K562 (cell line): ENCODE measurements around the gene SMIM35. TPM values are rescaled to one million over a fixed set of nuclear protein-coding genes. Genes with fewer than 3 reads are reported as not detected.

ENCODE experiments used
- ARID1B ChIP-seq: fragments of 450-650 bp; IDR thresholded peaks from 2 replicates; pipeline ENCODE4 v1.6.1; 2016; ENCODE audit warnings: antibody characterized with exemption, mild to moderate bottlenecking, inconsistent platforms
- BCL6 ChIP-seq: fragments of 250-450 bp; sonication (Bioruptor Pico); IDR thresholded peaks from 2 replicates; pipeline ENCODE4 v1.4.0; 2020
- BDP1 ChIP-seq: IDR thresholded peaks from 3 replicates; pipeline ENCODE4 v1.6.1; 2011; ENCODE audit not compliant: insufficient read length, insufficient read depth
- CBX5 ChIP-seq: IDR thresholded peaks from 2 replicates; pipeline ENCODE4 v1.6.1; 2014; ENCODE audit warnings: low read depth, borderline replicate concordance
- CREBBP ChIP-seq: IDR thresholded peaks from one replicate; pipeline ENCODE4 v1.6.1; 2012; ENCODE audit warnings: low read depth, mild to moderate bottlenecking, control low read depth, inconsistent platforms, low read length
- HEY1 ChIP-seq: fragments of 250-450 bp; sonication (Bioruptor Pico); IDR thresholded peaks from 2 replicates; pipeline ENCODE4 v1.5.0; 2020; ENCODE audit warnings: mild to moderate bottlenecking, moderate library complexity, borderline replicate concordance
- MEF2D ChIP-seq: conservative IDR thresholded peaks from 2 replicates; pipeline ENCODE4 v1.6.1; 2016; ENCODE audit warnings: low read depth, missing genetic modification characterization, missing compliant biosample characterization
- PCBP2 ChIP-seq: fragments of 200-400 bp; formaldehyde crosslinking; IDR thresholded peaks from 2 replicates; pipeline ENCODE4 v1.6.1; 2018; ENCODE audit warnings: low read length, low read depth, mild to moderate bottlenecking, moderate library complexity; ENCODE audit not compliant: poor library complexity, severe bottlenecking
- PPARD ChIP-seq: fragments of 250-450 bp; sonication (Bioruptor Pico); IDR thresholded peaks from 2 replicates; pipeline ENCODE4 v1.8.0; 2022; ENCODE audit warnings: inconsistent platforms, mild to moderate bottlenecking, moderate library complexity
- SMAD1 ChIP-seq: fragments of 150-350 bp; IDR thresholded peaks from 2 replicates; pipeline ENCODE4 v1.6.1; 2014; ENCODE audit warnings: low read length, low read depth; ENCODE audit not compliant: partially characterized antibody
- SMAD4 ChIP-seq: fragments of 250-450 bp; sonication (Bioruptor Pico); conservative IDR thresholded peaks from 2 replicates; pipeline ENCODE4 v1.8.0; 2021; ENCODE audit warnings: inconsistent platforms, mild to moderate bottlenecking, moderate library complexity
- TOE1 ChIP-seq, 2 experiments: fragments of 450-650 bp in 1 of 2; sonication (generic) in 1 of 2; formaldehyde crosslinking in 1 of 2; IDR thresholded peaks; 2 replicates each; pipeline versions ENCODE4 v1.7.1 to v1.8.0; 2016 to 2022; ENCODE audit warnings: borderline replicate concordance in 2 of 2, mild to moderate bottlenecking in 2 of 2, antibody characterized with exemption in 1 of 2, inconsistent platforms in 1 of 2, low read depth in 1 of 2, missing genetic modification reagents in 1 of 2, moderate library complexity in 1 of 2
- ZKSCAN3 ChIP-seq: fragments of 250-450 bp; sonication (Bioruptor Pico); IDR thresholded peaks from 2 replicates; pipeline ENCODE4 v1.4.0; 2020
- ZNF282 ChIP-seq: sonication (generic); formaldehyde crosslinking; IDR thresholded peaks from 2 replicates; pipeline ENCODE4 v1.8.1; 2023; ENCODE audit warnings: missing genetic modification reagents
- ZNF41 ChIP-seq: fragments of 250-450 bp; sonication (Bioruptor Pico); conservative IDR thresholded peaks from 2 replicates; pipeline ENCODE4 v1.4.0; 2020; ENCODE audit warnings: mild to moderate bottlenecking
- ZNF445 ChIP-seq: fragments of 250-450 bp; sonication (Bioruptor Pico); IDR thresholded peaks from 2 replicates; pipeline ENCODE4 v1.4.0; 2020; ENCODE audit warnings: low read depth, mild to moderate bottlenecking, moderate library complexity
- ZNF644 ChIP-seq: fragments of 200-800 bp; sonication (Bioruptor generic); IDR thresholded peaks from 2 replicates; pipeline ENCODE4 v1.6.1; 2016; ENCODE audit warnings: low read depth, missing genetic modification characterization, missing compliant biosample characterization
- polyA plus RNA-seq, 8 experiments: library from polyadenylated mRNA; depleted of rRNA in 4 of 8; stranded (reverse) in 5 of 8; unstranded in 3 of 8; fragments of >200 nt; fragmentation: Nextera tagmentation in 2 of 8; fragmentation: Illumina TruSeq in 1 of 8; extraction: Ambion mirVana in 2 of 8; extraction: Trizol in 1 of 8; gene quantifications; 2 replicates each; pipeline versions ENCODE4 v1.2.1 to v1.2.3, GENCODE V29; 2011 to 2014; ENCODE audit warnings: inconsistent platforms in 1 of 8, missing spikeins in 1 of 8
- total RNA-seq, 7 experiments: library from RNA; depleted of rRNA in 6 of 7; stranded (reverse); fragments of >200 nt in 6 of 7; fragmentation: Illumina TruSeq in 2 of 7; extraction: Trizol in 2 of 7; gene quantifications; 2 replicates each; pipeline versions ENCODE4 v1.2.1 to v1.2.3, GENCODE V29; 2011 to 2021; ENCODE audit warnings: low replicate concordance in 1 of 7
- TF ChIP-seq, protein P1 (sequence below): fragments of 450-650 bp; formaldehyde crosslinking; IDR thresholded peaks from 2 replicates; pipeline ENCODE4 v1.4.0; 2022; ENCODE audit warnings: missing genetic modification characterization
- TF ChIP-seq, protein P2 (sequence below): fragments of 450-650 bp; IDR thresholded peaks from 2 replicates; pipeline ENCODE4 v1.6.1; 2014; ENCODE audit warnings: low read depth, mild to moderate bottlenecking, moderate library complexity, borderline replicate concordance
- TF ChIP-seq, protein P3 (sequence below): fragments of 450-650 bp; conservative IDR thresholded peaks from 2 replicates; pipeline ENCODE4 v1.6.1; 2016; ENCODE audit warnings: missing genetic modification characterization, low read depth, mild to moderate bottlenecking, control low read depth, missing compliant biosample characterization
- TF ChIP-seq, protein P4 (sequence below): fragments of 250-450 bp; sonication (Bioruptor Pico); IDR thresholded peaks from 2 replicates; pipeline ENCODE4 v1.5.0; 2021
- TF ChIP-seq, protein P5 (sequence below): fragments of 450-650 bp; IDR thresholded peaks from 2 replicates; pipeline ENCODE4 v1.6.1; 2016; ENCODE audit warnings: borderline replicate concordance

SMIM35 gene
- total and polyA plus RNA-seq, 9 of the 15 experiments (the other 6 are each of a cell fraction or from before 2014, with no cell fraction given) = 0.03 TPM; not detected in 7

DNA sequence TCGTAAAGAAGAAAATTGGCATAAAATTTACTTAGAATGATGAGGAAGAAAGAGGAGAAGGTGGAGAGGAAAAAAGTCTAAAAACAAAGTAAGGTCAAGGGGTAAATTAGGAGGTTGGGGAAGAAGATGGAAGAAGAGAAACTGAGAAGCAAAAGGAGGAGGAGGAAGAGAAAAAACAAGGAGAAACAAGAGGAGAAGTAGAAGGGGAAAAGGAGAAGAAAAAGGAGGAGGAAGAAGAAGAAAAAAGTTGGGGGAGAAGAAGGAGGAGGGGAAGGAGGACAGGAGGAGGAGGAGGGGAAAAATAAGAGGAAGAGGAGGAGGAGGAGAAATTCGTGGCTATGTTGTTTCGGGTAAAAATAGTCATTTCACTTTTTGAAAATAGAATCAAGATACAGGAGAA is 58.1 kb downstream of the SMIM35 start (continued):
- TF ChIP-seq, protein P1, sequence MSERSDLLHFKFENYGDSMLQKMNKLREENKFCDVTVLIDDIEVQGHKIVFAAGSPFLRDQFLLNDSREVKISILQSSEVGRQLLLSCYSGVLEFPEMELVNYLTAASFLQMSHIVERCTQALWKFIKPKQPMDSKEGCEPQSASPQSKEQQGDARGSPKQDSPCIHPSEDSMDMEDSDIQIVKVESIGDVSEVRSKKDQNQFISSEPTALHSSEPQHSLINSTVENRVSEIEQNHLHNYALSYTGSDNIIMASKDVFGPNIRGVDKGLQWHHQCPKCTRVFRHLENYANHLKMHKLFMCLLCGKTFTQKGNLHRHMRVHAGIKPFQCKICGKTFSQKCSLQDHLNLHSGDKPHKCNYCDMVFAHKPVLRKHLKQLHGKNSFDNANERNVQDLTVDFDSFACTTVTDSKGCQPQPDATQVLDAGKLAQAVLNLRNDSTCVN (CRISPR knock-in tag) = peak; percentile 57; the same call in 1 of the 2 replicates
- TF ChIP-seq ZNF41 (CRISPR knock-in tag) (no peak), CREBBP (no peak), SMAD1 (no peak), CBX5 (no peak), SMAD4 (CRISPR knock-in tag) (no peak), ARID1B (0 out of 2 replicates have a peak, but pooled peaks have one; percentile 12), BCL6 (CRISPR knock-in tag) (no peak), ZNF445 (CRISPR knock-in tag) (no peak), BDP1 (no peak), ZNF282 (CRISPR knock-in tag) (no peak), HEY1 (CRISPR knock-in tag) (no peak), TOE1 (IDR thresholded peaks at IDR 0.05; ENCODE audit: borderline replicate concordance) (0 out of 2 replicates have a peak, but pooled peaks have one; percentile 53), TOE1 (CRISPR knock-in tag; IDR thresholded peaks at IDR 0.05; ENCODE audit: borderline replicate concordance, low read depth) (no peak), MEF2D (tag) (no peak), PCBP2 (peak; percentile 49), ZKSCAN3 (CRISPR knock-in tag) (no peak), PPARD (CRISPR knock-in tag) (no peak), ZNF644 (tag) (no peak)
- TF ChIP-seq, protein P2, sequence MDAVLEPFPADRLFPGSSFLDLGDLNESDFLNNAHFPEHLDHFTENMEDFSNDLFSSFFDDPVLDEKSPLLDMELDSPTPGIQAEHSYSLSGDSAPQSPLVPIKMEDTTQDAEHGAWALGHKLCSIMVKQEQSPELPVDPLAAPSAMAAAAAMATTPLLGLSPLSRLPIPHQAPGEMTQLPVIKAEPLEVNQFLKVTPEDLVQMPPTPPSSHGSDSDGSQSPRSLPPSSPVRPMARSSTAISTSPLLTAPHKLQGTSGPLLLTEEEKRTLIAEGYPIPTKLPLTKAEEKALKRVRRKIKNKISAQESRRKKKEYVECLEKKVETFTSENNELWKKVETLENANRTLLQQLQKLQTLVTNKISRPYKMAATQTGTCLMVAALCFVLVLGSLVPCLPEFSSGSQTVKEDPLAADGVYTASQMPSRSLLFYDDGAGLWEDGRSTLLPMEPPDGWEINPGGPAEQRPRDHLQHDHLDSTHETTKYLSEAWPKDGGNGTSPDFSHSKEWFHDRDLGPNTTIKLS = no peak
- TF ChIP-seq, protein P3, sequence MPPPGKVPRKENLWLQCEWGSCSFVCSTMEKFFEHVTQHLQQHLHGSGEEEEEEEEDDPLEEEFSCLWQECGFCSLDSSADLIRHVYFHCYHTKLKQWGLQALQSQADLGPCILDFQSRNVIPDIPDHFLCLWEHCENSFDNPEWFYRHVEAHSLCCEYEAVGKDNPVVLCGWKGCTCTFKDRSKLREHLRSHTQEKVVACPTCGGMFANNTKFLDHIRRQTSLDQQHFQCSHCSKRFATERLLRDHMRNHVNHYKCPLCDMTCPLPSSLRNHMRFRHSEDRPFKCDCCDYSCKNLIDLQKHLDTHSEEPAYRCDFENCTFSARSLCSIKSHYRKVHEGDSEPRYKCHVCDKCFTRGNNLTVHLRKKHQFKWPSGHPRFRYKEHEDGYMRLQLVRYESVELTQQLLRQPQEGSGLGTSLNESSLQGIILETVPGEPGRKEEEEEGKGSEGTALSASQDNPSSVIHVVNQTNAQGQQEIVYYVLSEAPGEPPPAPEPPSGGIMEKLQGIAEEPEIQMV (tag) = peak; percentile 53; the same call in 1 of the 2 replicates
- TF ChIP-seq, protein P4, sequence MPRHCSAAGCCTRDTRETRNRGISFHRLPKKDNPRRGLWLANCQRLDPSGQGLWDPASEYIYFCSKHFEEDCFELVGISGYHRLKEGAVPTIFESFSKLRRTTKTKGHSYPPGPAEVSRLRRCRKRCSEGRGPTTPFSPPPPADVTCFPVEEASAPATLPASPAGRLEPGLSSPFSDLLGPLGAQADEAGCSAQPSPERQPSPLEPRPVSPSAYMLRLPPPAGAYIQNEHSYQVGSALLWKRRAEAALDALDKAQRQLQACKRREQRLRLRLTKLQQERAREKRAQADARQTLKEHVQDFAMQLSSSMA (CRISPR knock-in tag) = no peak
- TF ChIP-seq, protein P5, sequence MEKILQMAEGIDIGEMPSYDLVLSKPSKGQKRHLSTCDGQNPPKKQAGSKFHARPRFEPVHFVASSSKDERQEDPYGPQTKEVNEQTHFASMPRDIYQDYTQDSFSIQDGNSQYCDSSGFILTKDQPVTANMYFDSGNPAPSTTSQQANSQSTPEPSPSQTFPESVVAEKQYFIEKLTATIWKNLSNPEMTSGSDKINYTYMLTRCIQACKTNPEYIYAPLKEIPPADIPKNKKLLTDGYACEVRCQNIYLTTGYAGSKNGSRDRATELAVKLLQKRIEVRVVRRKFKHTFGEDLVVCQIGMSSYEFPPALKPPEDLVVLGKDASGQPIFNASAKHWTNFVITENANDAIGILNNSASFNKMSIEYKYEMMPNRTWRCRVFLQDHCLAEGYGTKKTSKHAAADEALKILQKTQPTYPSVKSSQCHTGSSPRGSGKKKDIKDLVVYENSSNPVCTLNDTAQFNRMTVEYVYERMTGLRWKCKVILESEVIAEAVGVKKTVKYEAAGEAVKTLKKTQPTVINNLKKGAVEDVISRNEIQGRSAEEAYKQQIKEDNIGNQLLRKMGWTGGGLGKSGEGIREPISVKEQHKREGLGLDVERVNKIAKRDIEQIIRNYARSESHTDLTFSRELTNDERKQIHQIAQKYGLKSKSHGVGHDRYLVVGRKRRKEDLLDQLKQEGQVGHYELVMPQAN = no peak
